ENCODE data around the gene PDCD11.

DNA sequence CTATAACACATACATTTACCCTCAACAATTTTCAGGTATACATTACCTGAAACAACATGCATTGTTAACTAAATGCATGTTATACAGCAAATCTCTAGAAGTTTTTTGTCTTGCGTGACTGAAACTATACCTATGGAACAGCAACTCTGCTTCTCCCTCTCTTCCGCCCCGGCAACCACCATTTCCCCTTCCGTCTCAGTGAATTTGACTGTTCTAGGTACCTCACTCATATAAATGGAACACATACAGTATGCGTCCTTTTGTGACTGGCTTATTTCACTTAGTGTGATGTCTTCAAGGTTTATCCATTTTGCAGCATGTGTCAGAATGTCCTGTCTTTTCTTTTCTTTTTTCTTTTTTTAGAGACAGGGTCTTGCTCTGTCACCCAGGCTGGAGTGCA lies 33.2 kb downstream of the PDCD11 start:
- TF ChIP-seq, protein P1, sequence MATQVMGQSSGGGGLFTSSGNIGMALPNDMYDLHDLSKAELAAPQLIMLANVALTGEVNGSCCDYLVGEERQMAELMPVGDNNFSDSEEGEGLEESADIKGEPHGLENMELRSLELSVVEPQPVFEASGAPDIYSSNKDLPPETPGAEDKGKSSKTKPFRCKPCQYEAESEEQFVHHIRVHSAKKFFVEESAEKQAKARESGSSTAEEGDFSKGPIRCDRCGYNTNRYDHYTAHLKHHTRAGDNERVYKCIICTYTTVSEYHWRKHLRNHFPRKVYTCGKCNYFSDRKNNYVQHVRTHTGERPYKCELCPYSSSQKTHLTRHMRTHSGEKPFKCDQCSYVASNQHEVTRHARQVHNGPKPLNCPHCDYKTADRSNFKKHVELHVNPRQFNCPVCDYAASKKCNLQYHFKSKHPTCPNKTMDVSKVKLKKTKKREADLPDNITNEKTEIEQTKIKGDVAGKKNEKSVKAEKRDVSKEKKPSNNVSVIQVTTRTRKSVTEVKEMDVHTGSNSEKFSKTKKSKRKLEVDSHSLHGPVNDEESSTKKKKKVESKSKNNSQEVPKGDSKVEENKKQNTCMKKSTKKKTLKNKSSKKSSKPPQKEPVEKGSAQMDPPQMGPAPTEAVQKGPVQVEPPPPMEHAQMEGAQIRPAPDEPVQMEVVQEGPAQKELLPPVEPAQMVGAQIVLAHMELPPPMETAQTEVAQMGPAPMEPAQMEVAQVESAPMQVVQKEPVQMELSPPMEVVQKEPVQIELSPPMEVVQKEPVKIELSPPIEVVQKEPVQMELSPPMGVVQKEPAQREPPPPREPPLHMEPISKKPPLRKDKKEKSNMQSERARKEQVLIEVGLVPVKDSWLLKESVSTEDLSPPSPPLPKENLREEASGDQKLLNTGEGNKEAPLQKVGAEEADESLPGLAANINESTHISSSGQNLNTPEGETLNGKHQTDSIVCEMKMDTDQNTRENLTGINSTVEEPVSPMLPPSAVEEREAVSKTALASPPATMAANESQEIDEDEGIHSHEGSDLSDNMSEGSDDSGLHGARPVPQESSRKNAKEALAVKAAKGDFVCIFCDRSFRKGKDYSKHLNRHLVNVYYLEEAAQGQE (IDR thresholded peaks at IDR 0.05; ENCODE audit: low read depth): no peak
- TF ChIP-seq, protein P2, sequence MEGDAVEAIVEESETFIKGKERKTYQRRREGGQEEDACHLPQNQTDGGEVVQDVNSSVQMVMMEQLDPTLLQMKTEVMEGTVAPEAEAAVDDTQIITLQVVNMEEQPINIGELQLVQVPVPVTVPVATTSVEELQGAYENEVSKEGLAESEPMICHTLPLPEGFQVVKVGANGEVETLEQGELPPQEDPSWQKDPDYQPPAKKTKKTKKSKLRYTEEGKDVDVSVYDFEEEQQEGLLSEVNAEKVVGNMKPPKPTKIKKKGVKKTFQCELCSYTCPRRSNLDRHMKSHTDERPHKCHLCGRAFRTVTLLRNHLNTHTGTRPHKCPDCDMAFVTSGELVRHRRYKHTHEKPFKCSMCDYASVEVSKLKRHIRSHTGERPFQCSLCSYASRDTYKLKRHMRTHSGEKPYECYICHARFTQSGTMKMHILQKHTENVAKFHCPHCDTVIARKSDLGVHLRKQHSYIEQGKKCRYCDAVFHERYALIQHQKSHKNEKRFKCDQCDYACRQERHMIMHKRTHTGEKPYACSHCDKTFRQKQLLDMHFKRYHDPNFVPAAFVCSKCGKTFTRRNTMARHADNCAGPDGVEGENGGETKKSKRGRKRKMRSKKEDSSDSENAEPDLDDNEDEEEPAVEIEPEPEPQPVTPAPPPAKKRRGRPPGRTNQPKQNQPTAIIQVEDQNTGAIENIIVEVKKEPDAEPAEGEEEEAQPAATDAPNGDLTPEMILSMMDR (IDR thresholded peaks at IDR 0.05 in 2 of 3, conservative IDR thresholded peaks at IDR 0.05 in 1 of 3; ENCODE audit: borderline replicate concordance in 1 of 3, insufficient read depth in 1 of 3, low read depth in 2 of 3, low read length in 2 of 3): no peak
- TF ChIP-seq EZH2phosphoT487 (IDR thresholded peaks at IDR 0.05; ENCODE audit: borderline replicate concordance): no peak
- no peak for TF ChIP-seq POLR2A (IDR thresholded peaks at IDR 0.05; ENCODE audit: borderline replicate concordance, extremely low read depth, insufficient read depth, insufficient read length)
- TF ChIP-seq YY1 (IDR thresholded peaks at IDR 0.05; ENCODE audit: extremely low read depth, insufficient replicate concordance, low read depth, low read length): no peak
- TF ChIP-seq, protein P3, sequence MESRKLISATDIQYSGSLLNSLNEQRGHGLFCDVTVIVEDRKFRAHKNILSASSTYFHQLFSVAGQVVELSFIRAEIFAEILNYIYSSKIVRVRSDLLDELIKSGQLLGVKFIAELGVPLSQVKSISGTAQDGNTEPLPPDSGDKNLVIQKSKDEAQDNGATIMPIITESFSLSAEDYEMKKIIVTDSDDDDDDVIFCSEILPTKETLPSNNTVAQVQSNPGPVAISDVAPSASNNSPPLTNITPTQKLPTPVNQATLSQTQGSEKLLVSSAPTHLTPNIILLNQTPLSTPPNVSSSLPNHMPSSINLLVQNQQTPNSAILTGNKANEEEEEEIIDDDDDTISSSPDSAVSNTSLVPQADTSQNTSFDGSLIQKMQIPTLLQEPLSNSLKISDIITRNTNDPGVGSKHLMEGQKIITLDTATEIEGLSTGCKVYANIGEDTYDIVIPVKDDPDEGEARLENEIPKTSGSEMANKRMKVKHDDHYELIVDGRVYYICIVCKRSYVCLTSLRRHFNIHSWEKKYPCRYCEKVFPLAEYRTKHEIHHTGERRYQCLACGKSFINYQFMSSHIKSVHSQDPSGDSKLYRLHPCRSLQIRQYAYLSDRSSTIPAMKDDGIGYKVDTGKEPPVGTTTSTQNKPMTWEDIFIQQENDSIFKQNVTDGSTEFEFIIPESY (IDR thresholded peaks at IDR 0.05; ENCODE audit: extremely low read depth, insufficient replicate concordance, low read length): no peak
- TF ChIP-seq CEBPB (IDR thresholded peaks at IDR 0.05; ENCODE audit: low read depth): no peak
- TF ChIP-seq, protein P4, sequence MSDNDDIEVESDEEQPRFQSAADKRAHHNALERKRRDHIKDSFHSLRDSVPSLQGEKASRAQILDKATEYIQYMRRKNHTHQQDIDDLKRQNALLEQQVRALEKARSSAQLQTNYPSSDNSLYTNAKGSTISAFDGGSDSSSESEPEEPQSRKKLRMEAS (IDR thresholded peaks at IDR 0.05): no peak
- no peak for TF ChIP-seq POLR2AphosphoS5 (IDR thresholded peaks at IDR 0.05; ENCODE audit: low read depth, low read length)
- TF ChIP-seq SRF (IDR thresholded peaks at IDR 0.05; ENCODE audit: low read depth): no peak
- no peak for TF ChIP-seq JUND (IDR thresholded peaks at IDR 0.05)
- TF ChIP-seq ELF1 (IDR thresholded peaks at IDR 0.05; ENCODE audit: borderline replicate concordance, low read depth): no peak
